OCI-LY1 (cell line): ENCODE results near the gene HUS1.
"Not testable (repeated sequence)": the region's sequence is repeated elsewhere in the genome, so short reads cannot be mapped to it uniquely, and the experiment has no call there.

ENCODE experiments used
- H2AFZ ChIP-seq: fragments of 200-600 bp; sonication (generic), shearing (Covaris generic); 2 replicates; pipeline ENCODE4 v1.6.0; 2014; ENCODE audit warnings: antibody characterized with exemption, mild to moderate bottlenecking, low read length
- H3F3A ChIP-seq: fragments of 200-600 bp; sonication (generic), shearing (Covaris generic); 2 replicates; pipeline ENCODE4 v1.6.0; 2014; ENCODE audit warnings: mild to moderate bottlenecking, antibody characterized with exemption, low read length, moderate library complexity; ENCODE audit not compliant: insufficient read depth
- H3K27ac ChIP-seq: fragments of 200-600 bp; sonication (generic); 2 replicates; pipeline ENCODE4 v1.5.1; 2014; ENCODE audit warnings: low read length, mixed run types, mild to moderate bottlenecking, low read depth; ENCODE audit not compliant: poor library complexity, severe bottlenecking
- H3K27me3 ChIP-seq: fragments of 200-600 bp; sonication (generic); 2 replicates; pipeline ENCODE4 v1.6.0; 2014; ENCODE audit warnings: antibody characterized with exemption, mild to moderate bottlenecking, low read length, moderate library complexity; ENCODE audit not compliant: insufficient read depth
- H3K36me3 ChIP-seq: fragments of 200-600 bp; sonication (generic); 2 replicates; pipeline ENCODE4 v1.6.1; 2014; ENCODE audit warnings: mild to moderate bottlenecking, antibody characterized with exemption, low read length, moderate library complexity, mixed read lengths; ENCODE audit not compliant: insufficient read depth
- H3K4me1 ChIP-seq: fragments of 200-600 bp; sonication (generic); 2 replicates; pipeline ENCODE4 v1.5.1; 2014; ENCODE audit warnings: mild to moderate bottlenecking, low read length, moderate library complexity; ENCODE audit not compliant: insufficient read depth, severe bottlenecking
- H3K4me2 ChIP-seq: fragments of 200-600 bp; sonication (generic), shearing (Covaris generic); 2 replicates; pipeline ENCODE4 v1.6.1; 2014; ENCODE audit warnings: low read length
- H3K4me3 ChIP-seq: fragments of 200-600 bp; sonication (generic); 2 replicates; pipeline ENCODE4 v1.5.1; 2014; ENCODE audit warnings: low read length, low read depth, mild to moderate bottlenecking, mixed read lengths; ENCODE audit not compliant: poor library complexity, severe bottlenecking
- H3K79me2 ChIP-seq: fragments of 200-600 bp; shearing (Covaris generic); 2 replicates; pipeline ENCODE4 v1.6.1; 2016; ENCODE audit warnings: mixed run types, low read length, mixed read lengths; ENCODE audit not compliant: insufficient read depth
- H3K9ac ChIP-seq: fragments of 200-600 bp; sonication (generic), shearing (Covaris generic); 2 replicates; pipeline ENCODE4 v1.6.1; 2014; ENCODE audit warnings: mild to moderate bottlenecking, low read length, mixed read lengths
- H3K9me2 ChIP-seq: fragments of 200-600 bp; sonication (generic), shearing (Covaris generic); 2 replicates; pipeline ENCODE4 v1.6.1; 2014; ENCODE audit warnings: low read depth, mild to moderate bottlenecking, low read length, mixed read lengths
- H3K9me3 ChIP-seq: fragments of 200-600 bp; shearing (Covaris generic); 2 replicates; pipeline ENCODE4 v1.6.1; 2014; ENCODE audit warnings: low read length, mixed read lengths
- H4K20me1 ChIP-seq: fragments of 200-600 bp; sonication (generic), shearing (Covaris generic); 2 replicates; pipeline ENCODE4 v1.6.0; 2016; ENCODE audit warnings: mild to moderate bottlenecking, low read length; ENCODE audit not compliant: insufficient read depth
- CTCF ChIP-seq: fragments of 200-600 bp; sonication (generic), shearing (Covaris generic); IDR thresholded peaks from 2 replicates; pipeline ENCODE4 v1.5.1; 2017; ENCODE audit warnings: mild to moderate bottlenecking, antibody characterized with exemption, low read length, moderate library complexity, mixed read lengths
- EZH2 ChIP-seq: fragments of 200-600 bp; sonication (generic), shearing (Covaris generic); IDR thresholded peaks from 2 replicates; pipeline ENCODE4 v1.8.0; 2017; ENCODE audit warnings: borderline replicate concordance, mixed run types, mild to moderate bottlenecking, antibody characterized with exemption, low read length, moderate library complexity, mixed read lengths

Gene HUS1

GRCh38 chr7:47944536-47945260 is 34.7 kb downstream of the HUS1 start:
- no peak overlapping the region for H3K4me3 ChIP-seq
- H3K79me2 ChIP-seq, result no peaks in the 10 kb centered on the region
- H3F3A ChIP-seq, result no peaks in the 10 kb centered on the region
- H3K27ac ChIP-seq, result no peak overlapping the region
- no peaks in the 10 kb centered on the region for H3K27me3 ChIP-seq
- no peaks in the 10 kb centered on the region for H3K36me3 ChIP-seq
- H3K4me1 ChIP-seq, result no peaks in the 10 kb centered on the region
- no peaks in the 10 kb centered on the region for H3K9me2 ChIP-seq
- H2AFZ ChIP-seq, result no peak overlapping the region
- H3K9ac ChIP-seq, result no peak overlapping the region
- no peaks in the 10 kb centered on the region for H3K9me3 ChIP-seq
- no peak overlapping the region for H3K4me2 ChIP-seq
- TF ChIP-seq EZH2, result no peak
- no peaks in the 10 kb centered on the region for H4K20me1 ChIP-seq

GRCh38 chr7:47943676-47944474 is 35.5 kb downstream of the HUS1 start:
- Histone ChIP-seq H2AFZ (no peak overlapping the region), H3K9me2 (no peaks in the 10 kb centered on the region), H3K4me2 (no peak overlapping the region), H3K27me3 (no peaks in the 10 kb centered on the region), H3K36me3 (no peaks in the 10 kb centered on the region), H3K9ac (no peak overlapping the region), H4K20me1 (no peaks in the 10 kb centered on the region), H3K9me3 (no peaks in the 10 kb centered on the region), H3K27ac (no peak overlapping the region), H3F3A (no peaks in the 10 kb centered on the region), H3K4me3 (no peak overlapping the region), H3K4me1 (no peaks in the 10 kb centered on the region), H3K79me2 (no peaks in the 10 kb centered on the region)
- TF ChIP-seq CTCF (no peak), EZH2 (no peak)

GRCh38 chr7:47942651-47943050 is 36.8 kb downstream of the HUS1 start:
- H3K9ac ChIP-seq, H2AFZ ChIP-seq, H3K27ac ChIP-seq, H3K27me3 ChIP-seq, H3K9me3 ChIP-seq, H3K4me2 ChIP-seq, H3K79me2 ChIP-seq, H3K9me2 ChIP-seq, H3F3A ChIP-seq, H3K36me3 ChIP-seq, H4K20me1 ChIP-seq, H3K4me3 ChIP-seq: not testable (repeated sequence)
- peaks cover 11% of the 10 kb centered on the region for H3K4me1 ChIP-seq

GRCh38 chr7:47942132-47942531 is 37.3 kb downstream of the HUS1 start:
- no peak overlapping the region for H3K4me3 ChIP-seq
- H3K27me3 ChIP-seq, result no peaks in the 10 kb centered on the region
- H3K4me1 ChIP-seq, result peaks cover 16% of the 10 kb centered on the region
- H3F3A ChIP-seq, result no peaks in the 10 kb centered on the region
- H2AFZ ChIP-seq, result no peak overlapping the region
- no peaks in the 10 kb centered on the region for H3K9me2 ChIP-seq
- no peak overlapping the region for H3K27ac ChIP-seq
- TF ChIP-seq EZH2 (no peak), CTCF (no peak)
- no peak overlapping the region for H3K9ac ChIP-seq
- no peaks in the 10 kb centered on the region for H3K79me2 ChIP-seq
- H3K4me2 ChIP-seq, result no peak overlapping the region
- no peaks in the 10 kb centered on the region for H3K9me3 ChIP-seq
- H4K20me1 ChIP-seq, result no peaks in the 10 kb centered on the region
- no peaks in the 10 kb centered on the region for H3K36me3 ChIP-seq
